Endothelial cell of umbilical vein (primary cell): ENCODE results near the gene H2BW1.

Source experiments
- CTCF ChIP-seq, 2 donors: IDR thresholded peaks; 1 replicate in 1 of 2; 2 replicates in 1 of 2; pipeline ENCODE4 v1.5.1; 2011; ENCODE audit warnings: low read length in 2 of 2, mild to moderate bottlenecking in 2 of 2, moderate library complexity in 2 of 2, control low read depth in 1 of 2, inconsistent platforms in 1 of 2, low read depth in 1 of 2; ENCODE audit not compliant: insufficient read depth in 1 of 2; ENCODE audit errors: extremely low read depth in 1 of 2
- EZH2 ChIP-seq: IDR thresholded peaks from 2 replicates; pipeline ENCODE4 v1.6.1; 2012; ENCODE audit warnings: borderline replicate concordance, low read depth, mild to moderate bottlenecking, moderate library complexity, low read length, inconsistent platforms; ENCODE audit not compliant: severe bottlenecking
- FOS ChIP-seq: IDR thresholded peaks from 2 replicates; pipeline ENCODE4 v1.6.1; 2011; ENCODE audit warnings: mild to moderate bottlenecking, low read length, moderate library complexity, borderline replicate concordance; ENCODE audit not compliant: insufficient read depth
- GATA2 ChIP-seq: IDR thresholded peaks from 2 replicates; pipeline ENCODE4 v1.7.0; 2011; ENCODE audit warnings: low read depth, mild to moderate bottlenecking, moderate library complexity, mixed read lengths, low read length; ENCODE audit not compliant: insufficient read length, insufficient read depth
- JUN ChIP-seq: IDR thresholded peaks from 2 replicates; pipeline ENCODE4 v1.6.1; 2011; ENCODE audit warnings: borderline replicate concordance, low read depth; ENCODE audit not compliant: insufficient read length, insufficient read depth
- MYC ChIP-seq: IDR thresholded peaks from one replicate; pipeline ENCODE4 v1.6.1; 2011; ENCODE audit warnings: mild to moderate bottlenecking, low read depth, low read length
- POLR2A ChIP-seq: IDR thresholded peaks from 2 replicates; pipeline ENCODE4 v1.6.1; 2012; ENCODE audit warnings: low read depth, mild to moderate bottlenecking, control low read depth, low read length
- POLR2AphosphoS5 ChIP-seq: IDR thresholded peaks from 2 replicates; pipeline ENCODE4 v1.6.1; 2012; ENCODE audit warnings: low read depth, mild to moderate bottlenecking, control low read depth, low read length, moderate library complexity; ENCODE audit not compliant: insufficient read depth
- TF ChIP-seq, protein P1 (sequence below): IDR thresholded peaks from 2 replicates; pipeline ENCODE4 v1.6.1; 2011; ENCODE audit not compliant: insufficient read depth, insufficient read length

DNA sequence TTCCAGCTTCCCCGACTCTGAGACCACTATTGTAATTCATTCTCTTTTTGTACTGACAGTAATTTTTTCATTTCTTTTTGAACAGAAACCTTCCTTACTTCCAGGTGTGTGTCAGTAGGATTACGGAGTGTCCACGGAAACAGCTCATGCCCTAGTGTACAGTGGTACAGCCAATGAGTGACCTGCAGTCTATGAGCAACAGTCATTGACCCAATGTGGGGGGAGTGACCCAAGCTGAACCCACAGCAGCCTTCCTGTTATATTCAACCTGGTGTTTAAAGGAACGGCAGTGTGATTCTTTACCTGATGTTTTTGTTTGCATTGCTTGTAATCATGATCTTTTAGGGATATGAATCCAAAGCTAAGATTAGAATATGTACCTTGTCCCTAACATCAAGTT is 27.5 kb upstream of the H2BW1 start:
- TF ChIP-seq CTCF (IDR thresholded peaks at IDR 0.05; ENCODE audit: extremely low read depth in 1 of 2, insufficient read depth in 1 of 2, low read depth in 1 of 2, low read length in 2 of 2), result no peak
- no peak for TF ChIP-seq POLR2A
- no peak for TF ChIP-seq POLR2AphosphoS5
- TF ChIP-seq EZH2, result no peak
- no peak for TF ChIP-seq FOS
- TF ChIP-seq GATA2, result no peak
- TF ChIP-seq, protein P1, sequence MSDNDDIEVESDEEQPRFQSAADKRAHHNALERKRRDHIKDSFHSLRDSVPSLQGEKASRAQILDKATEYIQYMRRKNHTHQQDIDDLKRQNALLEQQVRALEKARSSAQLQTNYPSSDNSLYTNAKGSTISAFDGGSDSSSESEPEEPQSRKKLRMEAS, result no peak
- TF ChIP-seq MYC, result no peak
- no peak for TF ChIP-seq JUN
